ENCODE measurements around the gene PPM1F. TPM values are rescaled to one million over a fixed set of nuclear protein-coding genes. Genes with fewer than 3 reads are reported as not detected.
"Not testable (repeated sequence)": the region's sequence is repeated elsewhere in the genome, so short reads cannot be mapped to it uniquely, and the experiment has no call there.

PPM1F gene
- polyA plus RNA-seq, 3 donors = 8.0 to 26.8 (median 23.4) TPM

- WGBS, 3 donors = 75 to 87% (median 81%) methylated on average over 12 of the region's 12 CpGs
- peak overlapping the region; percentile 63 for H3K27ac ChIP-seq (ENCODE audit: low read depth, low read length)
Observed at GRCh38 chr22:21946262-21946925, 6.3 kb downstream of the PPM1F start.

- 85 to 91% (median 88%) methylated on average over 13 of the region's 13 CpGs for WGBS, 3 donors
- no peak overlapping the region for H3K27ac ChIP-seq (ENCODE audit: low read depth, low read length)
Observed at GRCh38 chr22:21945453-21946261, 7.0 kb downstream of the PPM1F start.

GRCh38 chr22:21944871-21945270 lies 7.8 kb downstream of the PPM1F start:
- H3K27ac ChIP-seq (ENCODE audit: low read depth, low read length) = no peak overlapping the region
- WGBS, 3 donors = 64 to 88% (median 65%) methylated on average over 7 of the region's 7 CpGs

GRCh38 chr22:21943571-21944448 lies 8.8 kb downstream of the PPM1F start:
- no peak overlapping the region for H3K27ac ChIP-seq (ENCODE audit: low read depth, low read length)
- WGBS, 3 donors = 77 to 92% (median 80%) methylated on average over 16 to 18 of the region's 18 CpGs

- no peak overlapping the region for H3K27ac ChIP-seq (ENCODE audit: low read depth, low read length)
- 15 to 59% (median 16%) methylated on average over 19 of the region's 19 CpGs for WGBS, 3 donors
Observed at GRCh38 chr22:21942407-21943343, 10.0 kb downstream of the PPM1F start.

GRCh38 chr22:21941921-21942320 lies 10.7 kb downstream of the PPM1F start:
- no peak overlapping the region for H3K27ac ChIP-seq (ENCODE audit: low read depth, low read length)
- 68 to 88% (median 73%) methylated on average over 8 of the region's 8 CpGs for WGBS, 3 donors

GRCh38 chr22:21940521-21940920 lies 12.1 kb downstream of the PPM1F start:
- H3K27ac ChIP-seq (ENCODE audit: low read depth, low read length) = no peak overlapping the region
- 29 to 78% (median 56%) methylated on average over 3 of the region's 3 CpGs for WGBS, 3 donors

- WGBS, 3 donors = 55 to 71% (median 58%) methylated on average over 5 of the region's 5 CpGs
- not testable (repeated sequence) for H3K27ac ChIP-seq (ENCODE audit: low read depth, low read length)
Observed at GRCh38 chr22:21939935-21940334, 12.7 kb downstream of the PPM1F start.

- no peak overlapping the region for H3K27ac ChIP-seq (ENCODE audit: low read depth, low read length)
- 36 to 81% (median 42%) methylated on average over 10 of the region's 10 CpGs for WGBS, 3 donors
Observed at GRCh38 chr22:21939461-21939913, 13.2 kb downstream of the PPM1F start.

GRCh38 chr22:21938906-21939305 lies 13.7 kb downstream of the PPM1F start:
- no peak overlapping the region for H3K27ac ChIP-seq (ENCODE audit: low read depth, low read length)
- 64 to 78% (median 66%) methylated on average over 11 of the region's 11 CpGs for WGBS, 3 donors

GRCh38 chr22:21938071-21938822 lies 14.4 kb downstream of the PPM1F start:
- H3K27ac ChIP-seq (ENCODE audit: low read depth, low read length) = peak overlapping the region; percentile 60
- 2 to 4% (median 2%) methylated on average over 38 to 42 of the region's 42 CpGs for WGBS, 3 donors

GRCh38 chr22:21937821-21938070 lies 14.9 kb downstream of the PPM1F start:
- WGBS, 3 donors = 7 to 15% (median 10%) methylated on average over 8 of the region's 8 CpGs
- peak overlapping the region; percentile 60 for H3K27ac ChIP-seq (ENCODE audit: low read depth, low read length)

- H3K27ac ChIP-seq (ENCODE audit: low read depth, low read length) = peak overlapping the region; percentile 93
- WGBS, 3 donors = 37 to 71% (median 44%) methylated on average over 19 to 20 of the region's 20 CpGs
Observed at GRCh38 chr22:21937041-21937820, 15.4 kb downstream of the PPM1F start.

- 48 to 86% (median 59%) methylated on average over 15 of the region's 15 CpGs for WGBS, 3 donors
- H3K27ac ChIP-seq (ENCODE audit: low read depth, low read length) = peak overlapping the region; percentile 93
Observed at GRCh38 chr22:21936151-21936775, 16.4 kb downstream of the PPM1F start.

GRCh38 chr22:21933910-21934309 lies 18.7 kb downstream of the PPM1F start:
- H3K27ac ChIP-seq (ENCODE audit: low read depth, low read length) = no peak overlapping the region
- 92 to 95% (median 94%) methylated on average over 18 to 19 of the region's 19 CpGs for WGBS, 3 donors

GRCh38 chr22:21933413-21933812 lies 19.2 kb downstream of the PPM1F start:
- H3K27ac ChIP-seq (ENCODE audit: low read depth, low read length) = no peak overlapping the region
- WGBS, 3 donors = 92 to 95% (median 95%) methylated on average over 23 of the region's 23 CpGs

Data from adipose tissue (tissue), 3 donors.